GM21717 (cell line): ENCODE results near the gene CNOT1.
A peak's percentile ranks its signal among the peaks of the same experiment; 100 is the strongest.
"Not testable (repeated sequence)": the region's sequence is repeated elsewhere in the genome, so short reads cannot be mapped to it uniquely, and the experiment has no call there.

ENCODE experiments used
- ATAC-seq: cut with Tn5 transposase; IDR thresholded peaks from one replicate; pipeline ENCODE4 v1.9.1; 2021; ENCODE audit warnings: mild to moderate bottlenecking, moderate library complexity; ENCODE audit not compliant: unreplicated experiment

CNOT1 gene

DNA sequence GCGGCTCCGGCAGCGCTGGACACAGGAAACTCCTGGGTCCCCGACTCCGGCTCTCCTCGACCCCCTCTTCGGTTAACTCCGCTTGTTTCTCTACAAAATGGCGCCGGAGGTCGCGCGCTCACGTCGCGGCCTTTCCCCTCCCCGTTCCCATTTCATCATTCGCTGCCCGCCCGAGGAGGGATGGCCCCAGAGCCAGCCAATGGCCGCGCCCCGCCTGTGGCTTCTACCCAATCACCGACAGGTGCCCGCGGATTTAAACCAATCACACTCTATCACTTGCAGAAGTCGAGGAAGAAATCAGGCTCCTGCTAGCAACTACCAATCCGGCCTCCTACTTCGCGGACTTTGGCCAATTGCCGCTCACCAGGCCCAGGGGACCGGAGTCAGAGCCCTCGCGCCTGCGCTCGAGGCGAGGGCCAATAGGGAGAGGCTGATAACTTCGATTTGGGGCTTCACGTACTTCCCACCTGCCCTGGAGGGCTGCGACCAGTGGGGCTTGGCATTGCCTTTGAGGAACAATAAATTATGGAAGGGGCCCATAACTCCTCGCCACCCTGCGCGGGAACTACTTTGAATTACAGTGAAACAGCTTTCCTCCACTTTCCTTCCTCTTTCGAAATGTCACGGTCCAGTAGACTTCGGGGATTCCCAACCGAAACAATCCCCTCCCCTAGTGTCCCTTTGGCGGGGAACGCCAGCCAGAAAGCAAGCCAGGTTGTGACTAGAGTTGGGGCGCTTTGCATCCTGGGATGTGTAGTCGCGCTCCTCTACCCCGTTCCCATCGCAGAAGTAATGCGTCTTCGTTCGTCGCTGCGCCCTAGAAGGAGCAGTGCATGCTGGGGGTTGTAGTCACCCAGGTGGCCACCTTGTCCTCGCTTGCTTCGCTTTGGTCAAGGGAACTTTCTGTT lies at the start of gene CNOT1:
TSS of gene CNOT1 (minus strand) at position 94 of the 908 bp plus-strand sequence. CDS start 30,489 bp downstream, outside the sequence.
- peak; percentile 87 for ATAC-seq

DNA sequence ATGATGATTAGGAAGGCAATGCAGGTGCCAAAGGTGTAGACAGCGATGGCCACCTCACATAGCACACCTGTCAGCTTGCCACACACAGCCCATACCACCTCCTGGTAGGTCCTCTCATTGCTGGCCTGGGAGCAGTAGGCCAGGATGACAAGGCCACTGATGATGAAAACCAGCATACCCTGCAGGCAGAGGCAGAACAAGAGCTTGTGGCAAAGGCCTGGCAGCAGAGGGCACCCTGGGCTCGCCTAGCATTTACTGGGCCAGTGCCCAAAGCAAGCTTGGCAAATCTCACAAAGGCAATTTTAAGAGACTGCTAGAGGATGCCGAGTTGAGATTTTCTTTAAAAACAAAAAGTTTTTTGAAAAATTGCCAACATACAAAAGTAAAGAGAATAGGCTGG lies 49.1 kb upstream of the CNOT1 start:
- ATAC-seq = no peak

GRCh38 chr16:58678269-58678668 lies 48.6 kb upstream of the CNOT1 start:
- no peak for ATAC-seq

GRCh38 chr16:58670946-58671583 lies 41.4 kb upstream of the CNOT1 start:
- ATAC-seq = no peak

DNA sequence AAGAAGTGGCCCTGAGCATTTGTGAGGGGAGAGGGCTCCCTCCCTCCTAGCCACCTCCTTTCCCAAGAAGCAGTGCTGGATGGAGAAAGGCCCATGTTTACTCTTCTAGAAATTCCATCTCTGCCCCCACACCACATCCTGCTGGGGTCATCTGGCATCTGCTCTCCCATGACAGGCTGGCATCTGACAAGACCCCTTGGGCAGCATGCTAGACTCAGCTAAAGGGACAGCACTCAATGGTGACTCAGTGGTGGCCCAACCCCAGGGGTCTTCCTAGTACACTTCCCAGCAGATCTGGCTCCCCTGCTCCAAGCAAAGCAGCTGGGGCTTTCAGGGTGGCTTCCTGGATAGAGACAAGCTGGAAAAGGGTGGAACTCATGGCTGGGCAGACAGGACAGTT lies 40.6 kb upstream of the CNOT1 start:
- ATAC-seq = no peak

DNA sequence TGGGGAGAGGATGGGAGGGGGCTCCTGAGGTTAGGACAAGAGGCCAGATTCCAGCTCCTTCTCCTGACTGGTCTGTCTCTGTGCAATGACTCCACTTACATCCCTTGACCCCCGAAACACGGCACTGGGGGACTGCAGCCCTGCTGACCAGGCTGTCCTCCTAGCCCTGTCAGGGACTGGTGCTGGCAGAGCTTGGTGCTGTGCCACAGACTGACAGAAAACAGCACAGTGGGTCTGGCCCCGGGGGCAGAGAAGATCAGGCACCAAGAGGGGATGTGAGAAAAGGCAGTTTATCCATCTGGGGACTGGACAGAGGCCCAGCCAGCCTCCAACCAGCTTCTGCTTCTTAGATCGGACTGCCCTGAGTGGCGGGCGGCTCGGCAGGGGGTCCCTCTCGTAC lies 35.6 kb upstream of the CNOT1 start:
- no peak for ATAC-seq

GRCh38 chr16:58661199-58661830 lies 31.7 kb upstream of the CNOT1 start:
- ATAC-seq = peak; percentile 71

DNA sequence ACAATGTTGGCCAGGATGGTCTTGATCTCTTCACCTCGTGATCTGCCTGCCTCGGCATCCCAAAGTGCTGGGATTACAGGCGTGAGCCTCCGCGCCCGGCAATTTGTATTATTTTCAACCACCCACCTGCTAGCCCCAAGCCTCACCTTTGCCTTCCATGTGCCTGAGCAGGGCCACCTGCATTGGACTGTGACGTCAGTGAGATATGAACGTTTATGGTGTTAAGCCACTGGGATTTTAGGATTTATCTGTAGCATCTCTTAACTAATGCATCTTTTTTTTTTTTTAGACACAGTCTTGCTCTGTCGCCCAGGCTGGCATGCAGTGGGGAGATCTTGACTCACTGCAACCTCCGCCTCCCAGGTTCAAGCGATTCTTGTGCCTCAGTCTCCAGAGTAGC lies 30.3 kb upstream of the CNOT1 start:
- not testable (repeated sequence) for ATAC-seq

DNA sequence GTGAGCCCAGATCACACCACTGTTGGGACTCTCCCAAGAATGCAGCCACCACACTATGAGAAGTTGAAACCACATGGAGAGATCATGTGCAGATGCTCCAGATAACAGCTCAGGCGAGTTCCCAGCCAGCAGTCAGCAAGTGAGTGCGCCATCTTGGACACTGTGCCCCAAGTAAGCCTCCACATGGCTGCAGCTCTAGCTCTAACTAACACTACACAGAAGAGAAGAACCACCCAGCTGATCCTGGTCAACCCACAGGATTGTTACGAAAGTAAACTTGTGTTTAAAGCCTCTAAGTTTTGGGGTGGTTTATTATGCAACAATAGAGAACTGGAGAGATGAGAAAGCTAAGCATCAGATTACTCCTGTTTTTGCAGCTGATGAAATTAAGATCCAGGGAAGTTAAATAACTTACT lies 29.2 kb upstream of the CNOT1 start:
- no peak for ATAC-seq

DNA sequence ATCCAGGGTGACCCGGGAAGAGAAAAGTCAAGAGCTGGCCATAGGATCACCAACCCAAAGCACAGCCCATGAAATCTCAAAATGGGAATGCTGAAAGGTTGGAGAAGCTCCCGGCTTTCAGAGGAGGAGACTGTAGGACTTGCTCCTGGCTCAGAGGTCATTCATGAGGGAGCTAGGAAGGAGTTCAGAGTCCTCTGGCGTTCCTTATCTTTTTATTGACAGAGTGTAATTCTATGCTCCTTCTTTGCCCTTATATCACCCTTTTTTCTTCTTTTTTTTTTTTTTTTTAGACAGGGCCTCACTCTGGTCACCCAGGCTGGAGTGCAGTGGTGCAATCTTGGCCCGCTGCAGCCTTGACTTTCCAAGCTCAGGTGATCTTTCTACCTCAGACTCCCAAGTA lies 27.3 kb upstream of the CNOT1 start:
- ATAC-seq = no peak

DNA sequence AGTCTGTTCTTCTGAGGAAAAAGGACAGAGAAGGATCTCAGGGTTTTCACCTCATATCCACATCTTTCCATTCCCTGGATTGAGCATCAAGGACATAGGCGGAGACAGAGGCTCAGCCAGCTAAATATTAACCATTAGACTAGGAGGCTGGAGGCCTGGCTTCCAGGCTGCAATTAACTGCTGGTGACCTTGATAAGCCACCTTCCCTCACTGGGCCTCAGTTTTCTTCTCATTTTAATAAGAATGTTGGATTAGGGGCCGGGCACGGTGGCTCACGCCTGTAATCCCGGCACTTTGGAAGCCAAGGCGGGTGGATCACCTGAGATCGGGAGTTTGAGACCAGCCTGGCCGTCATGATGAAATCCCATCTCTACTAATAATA lies 25.6 kb upstream of the CNOT1 start:
- ATAC-seq = no peak

GRCh38 chr16:58654560-58655214 lies 25.1 kb upstream of the CNOT1 start:
- ATAC-seq = no peak

- no peak for ATAC-seq
Observed at GRCh38 chr16:58652741-58653140, 23.1 kb upstream of the CNOT1 start.

DNA sequence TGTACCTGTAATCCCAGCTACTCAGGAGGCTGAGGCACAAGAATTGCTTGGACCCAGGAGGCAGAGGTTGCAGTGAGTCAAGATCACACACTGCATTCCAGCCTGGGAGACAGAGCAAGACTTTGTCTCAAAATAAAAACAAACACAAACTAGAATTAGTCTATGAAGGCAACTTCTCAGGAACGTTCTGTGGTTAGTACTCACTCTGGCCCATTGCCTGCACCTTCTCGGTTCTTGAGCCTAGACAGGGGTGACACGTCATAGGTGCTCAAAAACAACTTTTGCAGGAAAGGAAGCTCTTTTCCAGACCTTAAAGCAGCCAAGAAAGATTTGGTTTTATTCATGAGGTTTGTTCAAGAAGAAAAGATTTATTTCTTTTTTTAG lies 22.3 kb upstream of the CNOT1 start:
- no peak for ATAC-seq

DNA sequence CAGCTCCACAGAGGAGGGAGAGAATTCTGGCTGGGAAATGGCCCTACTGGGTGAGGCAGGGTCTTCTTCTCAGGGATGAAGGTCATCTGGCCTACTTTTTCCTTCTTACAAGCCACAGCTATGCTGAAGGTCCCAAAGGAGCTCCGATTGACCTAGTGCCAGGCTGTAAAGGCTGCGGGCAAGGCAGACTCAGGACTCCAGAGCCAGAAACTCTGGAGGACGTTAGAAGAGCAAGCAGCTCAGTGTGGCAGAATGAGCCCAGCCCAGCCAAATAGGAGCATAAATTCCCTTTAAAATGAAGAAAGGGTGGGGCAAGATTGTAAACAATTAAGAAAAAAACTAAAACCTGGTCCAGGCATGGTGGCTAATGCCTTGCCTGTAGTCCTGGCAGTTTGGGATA lies 20.1 kb upstream of the CNOT1 start:
- ATAC-seq = no peak

DNA sequence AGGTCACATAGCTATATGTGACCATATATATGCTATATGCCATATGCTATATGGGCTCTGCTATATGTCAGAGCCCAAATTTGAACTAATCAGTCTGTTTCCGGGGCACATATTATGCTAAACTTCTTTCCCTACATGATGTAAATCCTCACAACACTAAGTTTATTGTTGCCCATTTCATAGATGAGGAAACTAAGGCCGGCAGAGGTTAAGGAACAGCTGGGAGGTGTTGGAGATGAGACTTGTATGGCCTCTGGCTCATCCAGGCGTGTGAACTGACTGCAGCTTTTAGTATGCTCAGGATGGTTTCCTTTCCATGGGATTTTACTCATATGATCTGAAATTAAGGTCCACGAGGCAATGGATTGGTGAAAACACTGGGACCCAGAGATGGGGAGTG lies 17.5 kb upstream of the CNOT1 start:
- ATAC-seq = no peak

DNA sequence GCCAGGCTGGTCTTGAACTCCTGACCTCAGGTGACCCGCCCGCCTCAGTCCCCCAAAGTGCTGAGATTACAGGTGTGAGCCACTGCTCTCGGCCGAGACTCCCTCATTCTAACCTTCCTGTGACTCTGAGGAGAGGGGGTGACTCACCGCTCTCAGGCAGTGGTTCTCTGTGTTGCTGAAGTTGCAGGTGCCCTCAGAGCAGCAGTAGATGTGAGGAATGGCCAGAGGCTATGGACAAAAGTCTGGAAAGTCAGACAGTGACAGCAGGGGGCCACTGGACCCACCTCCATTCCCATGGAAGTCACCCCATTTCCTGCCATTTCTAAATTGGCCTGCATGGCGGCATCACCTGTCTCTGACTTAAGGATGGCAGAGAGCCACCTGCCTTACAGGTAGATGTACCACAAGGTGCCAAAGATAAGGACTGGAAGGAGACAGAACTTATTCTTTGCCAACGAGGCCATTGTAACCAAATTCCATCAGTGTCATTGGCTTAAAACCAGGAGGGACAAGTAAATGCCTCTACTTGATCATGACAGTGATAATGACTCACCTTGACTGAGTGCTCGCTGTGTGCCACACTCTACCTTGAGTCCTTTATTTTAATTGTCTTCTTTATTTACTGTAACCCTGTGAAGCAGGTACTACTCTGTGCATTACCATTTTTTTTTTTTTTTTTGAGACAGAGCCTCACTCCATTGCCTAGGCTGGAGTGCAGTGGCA lies 15.3 kb upstream of the CNOT1 start:
- ATAC-seq = no peak

- no peak for ATAC-seq
Observed at GRCh38 chr16:58644108-58644507, 14.5 kb upstream of the CNOT1 start.

DNA sequence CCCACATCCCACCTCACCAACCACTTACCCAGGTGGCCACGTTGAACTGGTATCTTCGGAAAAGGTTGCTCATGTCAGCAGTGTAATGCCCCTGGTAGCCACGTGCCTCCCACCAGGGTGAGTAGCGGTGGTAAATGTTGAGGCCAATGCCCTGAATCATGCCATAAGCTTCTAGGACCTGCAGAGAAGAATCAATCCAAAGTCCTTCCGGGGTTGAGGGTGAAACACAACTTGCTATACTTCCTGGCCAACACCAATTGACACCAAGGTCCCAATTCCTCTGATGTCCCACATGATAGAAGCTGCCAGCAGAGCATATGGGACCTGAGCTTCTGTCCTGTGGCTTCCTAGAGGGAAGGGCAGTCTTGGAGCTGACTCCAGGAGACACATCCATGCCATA lies 11.3 kb upstream of the CNOT1 start:
- ATAC-seq = no peak

DNA sequence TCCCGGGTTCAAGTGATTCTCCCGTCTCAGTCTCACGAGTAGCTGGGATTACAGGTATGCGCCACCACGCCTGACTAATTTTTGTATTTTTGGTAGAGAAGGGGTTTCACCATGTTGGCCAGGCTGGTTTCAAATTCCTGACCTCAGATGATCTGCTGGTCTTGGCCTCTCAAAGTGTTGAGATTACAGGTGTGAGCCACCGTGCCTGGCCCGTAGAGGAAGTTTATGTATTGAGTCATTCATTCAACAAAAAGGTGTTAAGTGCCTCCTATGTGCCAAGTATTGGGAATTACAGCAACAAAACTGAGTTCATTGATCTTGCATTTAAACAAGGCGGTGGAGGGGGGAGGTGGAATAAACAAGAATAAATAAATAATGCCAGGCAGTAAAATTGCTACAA lies 10.2 kb upstream of the CNOT1 start:
- ATAC-seq = no peak

GRCh38 chr16:58639230-58639629 lies 9.6 kb upstream of the CNOT1 start:
- no peak for ATAC-seq
